HCT116 (cell line): Measurements from ENCODE around the gene RAD18.

Experiments
- JUND ChIP-seq: IDR thresholded peaks from 2 replicates; pipeline ENCODE4 v1.6.1; 2012
- POLR2A ChIP-seq: IDR thresholded peaks from 2 replicates; pipeline ENCODE4 v1.7.0; 2011; ENCODE audit warnings: borderline replicate concordance; ENCODE audit not compliant: insufficient read depth, insufficient read length; ENCODE audit errors: extremely low read depth
- SRF ChIP-seq: IDR thresholded peaks from 2 replicates; pipeline ENCODE4 v1.6.1; 2012; ENCODE audit warnings: low read depth
- TF ChIP-seq, protein P1 (sequence below): IDR thresholded peaks from 2 replicates; pipeline ENCODE4 v1.6.1; 2012
- TF ChIP-seq, protein P2 (sequence below), 3 experiments: fragments of 200-600 bp in 1 of 3; sonication (generic) in 1 of 3; IDR thresholded peaks in 2 of 3; conservative IDR thresholded peaks in 1 of 3; 2 replicates each; pipeline ENCODE4 v1.5.1; 2012 to 2017; ENCODE audit warnings: low read depth in 2 of 3, low read length in 2 of 3, antibody characterized with exemption in 1 of 3, borderline replicate concordance in 1 of 3, control low read depth in 1 of 3, mild to moderate bottlenecking in 1 of 3, mixed read lengths in 1 of 3, mixed run types in 1 of 3, moderate library complexity in 1 of 3; ENCODE audit not compliant: insufficient read depth in 1 of 3
- TF ChIP-seq, protein P3 (sequence below): IDR thresholded peaks from 2 replicates; pipeline ENCODE4 v1.6.1; 2011; ENCODE audit warnings: mild to moderate bottlenecking, low read length, moderate library complexity; ENCODE audit not compliant: insufficient replicate concordance; ENCODE audit errors: extremely low read depth

DNA sequence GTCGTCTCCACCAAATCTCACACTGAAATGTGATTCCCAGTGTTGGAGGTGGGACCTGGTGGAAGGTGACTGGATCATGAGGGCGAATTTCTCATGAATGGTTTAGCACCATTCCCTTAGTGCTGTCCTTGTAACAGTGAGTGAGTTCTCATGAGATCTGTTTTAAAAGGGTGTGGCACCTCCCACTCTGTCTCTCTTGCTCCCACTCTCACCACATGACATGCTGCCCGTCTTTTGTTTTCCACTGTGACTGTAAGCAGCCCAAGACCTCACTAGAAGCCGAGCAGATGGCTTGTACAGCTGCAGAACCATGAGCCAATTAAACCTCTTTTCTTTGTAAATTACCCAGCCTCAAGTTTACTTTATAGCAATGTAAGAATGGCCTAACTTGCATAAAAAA, 21.2 kb downstream of the RAD18 start:
- TF ChIP-seq, protein P1, sequence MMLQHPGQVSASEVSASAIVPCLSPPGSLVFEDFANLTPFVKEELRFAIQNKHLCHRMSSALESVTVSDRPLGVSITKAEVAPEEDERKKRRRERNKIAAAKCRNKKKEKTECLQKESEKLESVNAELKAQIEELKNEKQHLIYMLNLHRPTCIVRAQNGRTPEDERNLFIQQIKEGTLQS = no peak
- TF ChIP-seq, protein P2, sequence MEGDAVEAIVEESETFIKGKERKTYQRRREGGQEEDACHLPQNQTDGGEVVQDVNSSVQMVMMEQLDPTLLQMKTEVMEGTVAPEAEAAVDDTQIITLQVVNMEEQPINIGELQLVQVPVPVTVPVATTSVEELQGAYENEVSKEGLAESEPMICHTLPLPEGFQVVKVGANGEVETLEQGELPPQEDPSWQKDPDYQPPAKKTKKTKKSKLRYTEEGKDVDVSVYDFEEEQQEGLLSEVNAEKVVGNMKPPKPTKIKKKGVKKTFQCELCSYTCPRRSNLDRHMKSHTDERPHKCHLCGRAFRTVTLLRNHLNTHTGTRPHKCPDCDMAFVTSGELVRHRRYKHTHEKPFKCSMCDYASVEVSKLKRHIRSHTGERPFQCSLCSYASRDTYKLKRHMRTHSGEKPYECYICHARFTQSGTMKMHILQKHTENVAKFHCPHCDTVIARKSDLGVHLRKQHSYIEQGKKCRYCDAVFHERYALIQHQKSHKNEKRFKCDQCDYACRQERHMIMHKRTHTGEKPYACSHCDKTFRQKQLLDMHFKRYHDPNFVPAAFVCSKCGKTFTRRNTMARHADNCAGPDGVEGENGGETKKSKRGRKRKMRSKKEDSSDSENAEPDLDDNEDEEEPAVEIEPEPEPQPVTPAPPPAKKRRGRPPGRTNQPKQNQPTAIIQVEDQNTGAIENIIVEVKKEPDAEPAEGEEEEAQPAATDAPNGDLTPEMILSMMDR (IDR thresholded peaks at IDR 0.05 in 2 of 3, conservative IDR thresholded peaks at IDR 0.05 in 1 of 3; ENCODE audit: borderline replicate concordance in 1 of 3, insufficient read depth in 1 of 3, low read depth in 2 of 3, low read length in 2 of 3) = no peak
- TF ChIP-seq, protein P3, sequence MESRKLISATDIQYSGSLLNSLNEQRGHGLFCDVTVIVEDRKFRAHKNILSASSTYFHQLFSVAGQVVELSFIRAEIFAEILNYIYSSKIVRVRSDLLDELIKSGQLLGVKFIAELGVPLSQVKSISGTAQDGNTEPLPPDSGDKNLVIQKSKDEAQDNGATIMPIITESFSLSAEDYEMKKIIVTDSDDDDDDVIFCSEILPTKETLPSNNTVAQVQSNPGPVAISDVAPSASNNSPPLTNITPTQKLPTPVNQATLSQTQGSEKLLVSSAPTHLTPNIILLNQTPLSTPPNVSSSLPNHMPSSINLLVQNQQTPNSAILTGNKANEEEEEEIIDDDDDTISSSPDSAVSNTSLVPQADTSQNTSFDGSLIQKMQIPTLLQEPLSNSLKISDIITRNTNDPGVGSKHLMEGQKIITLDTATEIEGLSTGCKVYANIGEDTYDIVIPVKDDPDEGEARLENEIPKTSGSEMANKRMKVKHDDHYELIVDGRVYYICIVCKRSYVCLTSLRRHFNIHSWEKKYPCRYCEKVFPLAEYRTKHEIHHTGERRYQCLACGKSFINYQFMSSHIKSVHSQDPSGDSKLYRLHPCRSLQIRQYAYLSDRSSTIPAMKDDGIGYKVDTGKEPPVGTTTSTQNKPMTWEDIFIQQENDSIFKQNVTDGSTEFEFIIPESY = no peak
- TF ChIP-seq POLR2A (no peak), JUND (no peak), SRF (no peak)
